GM19193 (cell line): ENCODE measurements around the gene TEAD4.

Experiments used
- POLR2A ChIP-seq: IDR thresholded peaks from 4 replicates; pipeline ENCODE4 v1.6.1; 2011; ENCODE audit not compliant: insufficient read depth, insufficient read length; ENCODE audit errors: extremely low read depth

TEAD4 gene

GRCh38 chr12:2955888-2956287, 3.3 kb upstream of the TEAD4 start:
- TF ChIP-seq POLR2A, result no peak

GRCh38 chr12:2957816-2958431, 1.3 kb upstream of the TEAD4 start:
- no peak for TF ChIP-seq POLR2A

DNA sequence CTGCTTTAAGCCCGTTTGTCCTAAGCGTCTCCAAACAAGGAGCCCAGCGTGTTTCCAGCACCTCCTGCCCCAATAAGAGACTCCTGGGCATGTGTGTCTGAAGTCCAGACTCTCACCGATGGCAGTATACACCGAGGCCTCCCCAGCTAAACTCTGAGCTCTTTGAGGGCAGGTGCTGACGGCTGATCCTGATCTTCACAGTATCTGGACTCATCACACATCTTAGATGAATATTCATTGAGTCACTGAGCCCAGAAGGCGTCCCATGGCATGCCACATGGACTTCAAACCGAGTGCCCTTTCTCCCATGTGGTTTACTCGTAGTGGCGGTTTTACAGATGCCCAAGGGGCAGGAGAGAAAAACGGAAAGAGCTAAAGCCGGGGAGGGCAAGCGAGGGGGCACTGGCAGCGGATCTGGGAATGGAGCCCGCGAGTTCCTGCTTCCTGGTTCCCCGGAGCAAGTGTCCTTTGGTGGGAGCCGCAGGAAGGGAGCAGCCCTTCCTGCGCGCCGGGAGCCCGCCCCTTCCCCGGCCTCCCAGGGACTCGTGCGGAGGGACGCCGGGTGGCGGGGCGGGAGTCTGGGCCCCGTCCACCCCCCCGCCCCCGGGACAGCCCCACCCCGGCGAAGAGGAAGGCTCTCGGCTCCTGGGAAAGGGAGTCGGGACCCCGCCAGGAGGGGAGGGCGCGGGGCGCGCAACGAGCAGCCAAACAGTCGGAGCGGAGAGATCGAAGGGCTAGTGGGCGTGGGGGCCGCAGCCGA, 585 bp upstream of the TEAD4 start:
- TF ChIP-seq POLR2A, result no peak

DNA sequence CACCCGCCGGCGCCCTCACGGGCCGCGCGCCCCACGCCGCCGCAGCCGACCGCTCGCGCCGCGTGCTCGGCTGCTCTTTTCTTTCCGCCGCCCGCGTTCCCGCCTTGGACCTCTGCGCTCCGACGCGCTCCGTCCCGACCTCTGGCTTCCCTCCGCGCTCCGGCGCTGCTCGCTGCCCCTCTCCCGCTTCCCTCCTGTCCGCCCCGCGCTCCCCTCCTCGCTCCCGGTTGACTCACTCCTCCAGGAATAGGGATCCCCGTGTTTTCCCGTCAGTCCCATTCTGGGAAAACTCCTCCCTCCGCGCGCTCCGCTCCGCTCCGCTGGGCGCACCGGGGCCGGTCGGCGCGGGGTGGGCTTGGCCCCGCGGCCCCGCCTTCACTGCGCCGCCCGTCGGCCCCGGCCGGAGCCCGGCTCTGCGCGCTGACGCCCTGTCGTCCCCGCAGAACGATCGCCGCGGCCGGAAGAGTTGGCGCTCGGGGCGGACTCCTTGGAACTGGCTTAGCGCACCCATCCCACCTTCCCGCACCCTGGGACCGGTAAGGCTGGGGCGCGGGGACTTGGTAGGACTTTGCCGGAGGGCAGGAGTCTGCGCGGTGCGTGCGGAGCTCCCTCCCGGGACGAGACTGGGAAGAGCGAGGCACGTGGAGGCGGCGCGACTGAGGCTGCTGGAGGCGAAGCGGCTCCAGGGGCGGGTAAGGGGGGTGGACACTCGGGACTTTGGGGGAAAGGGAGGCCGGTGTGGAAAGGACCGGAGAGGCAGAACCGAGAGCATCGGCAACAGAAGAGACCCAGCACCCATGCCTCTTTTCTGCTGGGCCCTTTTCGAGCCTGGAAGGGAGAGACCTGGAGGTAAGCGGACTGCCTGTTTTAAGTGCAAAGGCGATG, 550 bp downstream of the TEAD4 start:
- TF ChIP-seq POLR2A, result no peak

- no peak for TF ChIP-seq POLR2A
Measured at GRCh38 chr12:2960390-2960956, 1.3 kb downstream of the TEAD4 start.

GRCh38 chr12:2960996-2961616, 1.9 kb downstream of the TEAD4 start:
- no peak for TF ChIP-seq POLR2A

DNA sequence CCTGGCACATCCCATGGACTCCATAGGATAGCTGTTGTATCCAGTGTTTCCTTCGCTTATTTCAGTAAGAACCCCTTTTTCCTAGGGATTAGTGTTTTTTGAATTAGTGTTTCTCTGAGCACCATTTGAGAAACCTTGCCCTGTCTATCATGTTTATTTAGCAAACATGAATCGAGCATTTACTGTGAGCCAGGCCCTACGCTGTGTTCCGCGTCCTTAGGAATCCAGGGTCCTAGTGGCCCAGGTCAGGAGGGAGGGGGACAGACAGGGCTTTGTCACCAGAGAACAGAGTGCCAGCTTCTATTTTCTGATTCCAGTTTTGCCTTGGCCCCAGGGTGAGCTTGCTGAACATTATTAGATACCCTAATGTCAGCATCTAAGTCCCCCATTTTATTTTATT, 2.5 kb downstream of the TEAD4 start:
- no peak for TF ChIP-seq POLR2A

DNA sequence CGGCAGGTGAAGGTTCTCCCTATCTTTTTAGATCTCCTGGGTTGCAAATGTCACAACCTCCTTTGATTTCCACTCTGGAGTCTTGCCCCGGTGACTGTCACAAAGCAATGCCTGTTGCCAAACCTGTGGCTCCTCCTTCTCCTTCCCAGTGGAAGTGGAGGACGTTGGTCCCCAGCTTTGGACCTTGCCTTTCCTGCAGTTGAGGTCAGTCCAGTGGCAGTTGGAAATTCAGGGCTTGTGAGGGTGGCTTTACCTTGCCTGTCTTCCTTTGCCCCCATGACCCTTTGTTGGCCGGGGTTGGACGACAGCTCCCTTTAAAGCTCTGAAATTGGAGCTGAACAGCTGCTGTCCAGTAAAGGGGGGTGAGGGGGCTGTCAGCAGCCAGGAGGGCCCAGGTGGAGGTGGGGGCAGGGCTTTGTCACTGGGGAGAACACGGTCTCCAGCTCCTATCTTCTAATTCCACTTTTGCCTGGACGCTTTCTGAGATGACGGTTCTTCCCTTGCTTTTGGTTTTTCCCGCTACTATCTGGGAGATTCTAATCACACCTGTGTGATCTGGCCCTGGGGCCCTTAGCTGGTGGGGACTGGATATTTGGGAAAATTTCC, 4.1 kb downstream of the TEAD4 start:
- no peak for TF ChIP-seq POLR2A

- TF ChIP-seq POLR2A, result no peak
Measured at GRCh38 chr12:2963760-2964292, 4.6 kb downstream of the TEAD4 start.

DNA sequence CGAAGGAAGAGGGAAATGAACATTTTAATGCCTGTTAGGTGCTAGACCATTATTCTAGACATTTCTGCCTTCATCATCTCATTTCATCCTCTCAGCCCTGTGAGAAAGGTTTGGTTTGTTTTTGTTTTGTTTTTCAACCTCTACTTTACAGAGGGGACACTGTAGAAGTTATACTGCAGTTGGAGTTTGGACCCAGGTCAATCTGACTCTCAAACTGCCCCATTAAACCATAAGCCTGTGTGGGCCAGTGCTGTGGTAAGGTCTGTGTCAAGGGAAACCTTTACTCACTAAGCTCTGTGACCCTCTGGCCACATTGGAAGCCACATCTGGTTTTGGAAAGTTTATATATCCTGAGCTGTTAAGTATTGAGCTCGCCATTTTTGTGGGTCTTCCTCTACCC, 8.5 kb downstream of the TEAD4 start:
- TF ChIP-seq POLR2A, result no peak

DNA sequence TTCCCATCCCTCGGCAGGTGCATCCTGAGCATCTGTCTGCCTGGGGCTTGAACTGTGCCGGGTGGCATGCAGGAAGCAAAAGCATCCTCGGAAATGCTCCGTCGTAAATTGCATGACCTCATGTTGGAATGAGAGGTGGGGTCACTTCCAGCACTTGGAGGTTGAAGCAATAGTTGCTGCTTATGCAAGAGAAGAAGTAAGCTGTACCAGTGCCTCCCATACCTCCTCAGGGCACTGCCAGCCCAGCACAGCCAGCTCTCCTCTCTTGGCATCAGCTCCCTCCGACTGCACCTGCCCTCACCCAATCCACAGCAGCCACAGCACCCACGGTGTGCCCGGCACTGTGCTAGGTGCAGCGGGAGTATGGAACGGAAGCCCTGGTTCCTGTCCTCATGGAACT, 11.5 kb downstream of the TEAD4 start:
- no peak for TF ChIP-seq POLR2A

DNA sequence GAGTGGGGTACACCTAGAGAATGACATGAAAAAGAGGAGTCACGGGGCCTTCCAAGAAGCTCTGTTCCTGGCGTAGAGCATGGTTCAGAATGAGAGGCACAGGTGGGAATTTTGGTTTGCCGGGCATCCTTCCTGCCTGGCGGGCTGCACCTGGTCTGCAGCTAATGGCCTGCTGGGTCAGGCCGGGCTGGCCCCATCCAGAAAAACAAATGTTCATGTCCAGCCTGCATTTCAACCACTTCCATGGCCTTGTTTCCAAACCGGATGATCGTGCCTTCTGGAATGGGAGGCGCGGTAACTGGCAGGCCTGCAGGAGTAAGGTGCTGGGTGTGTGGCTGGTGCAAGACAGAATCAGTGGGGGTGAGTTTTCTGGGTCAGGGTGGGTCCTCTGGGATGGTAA, 14.4 kb downstream of the TEAD4 start:
- no peak for TF ChIP-seq POLR2A

DNA sequence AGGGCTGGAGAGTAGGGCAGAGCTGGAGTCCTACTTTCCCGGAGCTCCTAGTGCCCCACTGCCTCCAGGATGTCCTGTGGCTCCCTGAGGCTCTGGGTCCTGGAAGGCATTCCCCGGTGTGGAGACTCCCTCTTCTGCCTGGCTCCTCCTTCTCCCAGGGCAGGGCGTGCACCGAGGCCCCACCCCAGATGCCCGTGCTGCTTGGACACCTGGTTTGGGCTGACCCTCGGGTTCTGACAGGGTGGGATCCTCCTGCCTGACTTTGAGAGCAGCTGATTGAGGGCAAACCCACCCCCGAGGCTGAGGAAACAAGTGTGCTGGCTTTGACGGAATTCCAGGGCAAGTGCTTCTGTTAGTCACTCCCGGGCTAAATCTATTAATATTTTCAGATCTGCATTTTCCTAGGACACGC, 15.4 kb downstream of the TEAD4 start:
- TF ChIP-seq POLR2A, result no peak

- TF ChIP-seq POLR2A, result no peak
Measured at GRCh38 chr12:2976581-2976996, 17.4 kb downstream of the TEAD4 start.

GRCh38 chr12:2977776-2978175, 18.6 kb downstream of the TEAD4 start:
- no peak for TF ChIP-seq POLR2A

DNA sequence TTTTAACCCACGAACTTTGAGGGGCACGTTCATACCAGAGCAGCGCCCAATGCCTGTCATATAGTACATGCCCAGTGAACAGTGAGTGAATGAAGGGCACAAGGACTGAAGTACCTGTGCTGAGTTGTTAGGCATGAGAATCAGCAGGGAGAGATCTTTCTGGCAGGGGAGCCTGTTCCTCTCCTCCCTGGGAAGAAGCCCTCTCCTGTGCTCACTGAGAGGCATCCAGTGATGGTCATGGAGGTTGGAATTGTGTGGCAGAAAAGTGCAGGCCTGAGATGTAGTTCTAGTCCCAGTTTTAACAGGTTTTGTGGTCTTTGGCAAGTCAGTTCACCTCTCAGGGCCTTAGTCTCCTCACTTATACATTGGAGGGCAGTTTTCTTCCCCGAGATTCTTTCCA, 20.6 kb downstream of the TEAD4 start:
- no peak for TF ChIP-seq POLR2A
